Gastroesophageal sphincter (tissue), 3 donors: Measurements from ENCODE around the gene RUNDC1.

Experiments
- POLR2A ChIP-seq, 2 donors: fragments of 450-650 bp; IDR thresholded peaks; one replicate each; pipeline ENCODE4 v1.6.1; 2017; ENCODE audit warnings: antibody characterized with exemption in 2 of 2, mild to moderate bottlenecking in 2 of 2, moderate library complexity in 1 of 2
- POLR2AphosphoS5 ChIP-seq: sonication (generic); formaldehyde crosslinking; IDR thresholded peaks from one replicate; pipeline ENCODE4 v1.6.1; 2017; ENCODE audit warnings: antibody characterized with exemption
- TF ChIP-seq, protein P1 (sequence below), 4 experiments: fragments of 200-600 bp in 2 of 4; fragments of 450-650 bp in 2 of 4; sonication (generic) in 1 of 4; IDR thresholded peaks; one replicate each; pipeline ENCODE4 v1.5.1; 2017 to 2019; ENCODE audit warnings: antibody characterized with exemption in 4 of 4, mild to moderate bottlenecking in 2 of 4, moderate library complexity in 2 of 4

DNA sequence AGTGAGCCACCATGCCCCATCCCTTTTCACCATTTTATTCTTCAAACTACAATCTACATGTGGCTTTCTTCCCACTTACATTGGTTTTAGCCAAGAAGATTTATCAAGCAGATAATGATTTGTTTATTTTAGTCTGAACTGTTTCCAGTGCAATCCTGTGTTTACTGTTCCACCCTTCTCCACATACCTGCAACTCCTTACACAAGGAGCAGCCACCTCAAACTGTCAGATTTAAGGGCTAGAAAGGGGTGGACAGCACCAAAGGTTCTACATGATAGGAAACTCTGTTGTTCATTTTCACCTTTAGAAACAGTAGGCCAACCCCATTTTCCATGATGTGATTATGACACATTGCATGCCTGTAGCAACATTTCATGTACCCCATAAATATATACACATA is 1.9 kb downstream of the RUNDC1 start:
- TF ChIP-seq, protein P1, sequence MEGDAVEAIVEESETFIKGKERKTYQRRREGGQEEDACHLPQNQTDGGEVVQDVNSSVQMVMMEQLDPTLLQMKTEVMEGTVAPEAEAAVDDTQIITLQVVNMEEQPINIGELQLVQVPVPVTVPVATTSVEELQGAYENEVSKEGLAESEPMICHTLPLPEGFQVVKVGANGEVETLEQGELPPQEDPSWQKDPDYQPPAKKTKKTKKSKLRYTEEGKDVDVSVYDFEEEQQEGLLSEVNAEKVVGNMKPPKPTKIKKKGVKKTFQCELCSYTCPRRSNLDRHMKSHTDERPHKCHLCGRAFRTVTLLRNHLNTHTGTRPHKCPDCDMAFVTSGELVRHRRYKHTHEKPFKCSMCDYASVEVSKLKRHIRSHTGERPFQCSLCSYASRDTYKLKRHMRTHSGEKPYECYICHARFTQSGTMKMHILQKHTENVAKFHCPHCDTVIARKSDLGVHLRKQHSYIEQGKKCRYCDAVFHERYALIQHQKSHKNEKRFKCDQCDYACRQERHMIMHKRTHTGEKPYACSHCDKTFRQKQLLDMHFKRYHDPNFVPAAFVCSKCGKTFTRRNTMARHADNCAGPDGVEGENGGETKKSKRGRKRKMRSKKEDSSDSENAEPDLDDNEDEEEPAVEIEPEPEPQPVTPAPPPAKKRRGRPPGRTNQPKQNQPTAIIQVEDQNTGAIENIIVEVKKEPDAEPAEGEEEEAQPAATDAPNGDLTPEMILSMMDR (IDR thresholded peaks at IDR 0.05): no peak
- TF ChIP-seq POLR2AphosphoS5 (no peak), POLR2A (IDR thresholded peaks at IDR 0.05) (no peak)
